CD4-positive, alpha-beta T cell treated with Interleukin-12 subunit alpha and Interleukin-12 subunit beta, for 1 hour (primary cell): Measurements from ENCODE around the gene CHST11.

Experiments used
- DNase-seq: peaks from one replicate; pipeline ENCODE4 v3.0.0-alpha.2; 2020

CHST11 gene

GRCh38 chr12:104750061-104750460 is 293.3 kb downstream of the CHST11 start:
- DNase-seq, result peak; percentile 13

- DNase-seq, result no peak
Measured at GRCh38 chr12:104751120-104751519, 294.4 kb downstream of the CHST11 start.

GRCh38 chr12:104751594-104751993 is 294.8 kb downstream of the CHST11 start:
- no peak for DNase-seq

GRCh38 chr12:104752016-104752415 is 295.3 kb downstream of the CHST11 start:
- DNase-seq, result no peak

GRCh38 chr12:104752881-104753280 is 296.1 kb downstream of the CHST11 start:
- DNase-seq, result no peak

- no peak for DNase-seq
Measured at GRCh38 chr12:104756901-104757300, 300.2 kb downstream of the CHST11 start.

GRCh38 chr12:104758771-104759170 is 302.0 kb downstream of the CHST11 start:
- no peak for DNase-seq

- DNase-seq, result no peak
Measured at GRCh38 chr12:104761091-104761490, 304.3 kb downstream of the CHST11 start.

- no peak for DNase-seq
Measured at GRCh38 chr12:104761611-104762010, 304.9 kb downstream of the CHST11 start.

- DNase-seq, result no peak
Measured at GRCh38 chr12:104763168-104763805, 306.5 kb downstream of the CHST11 start.

- peak; percentile 19 for DNase-seq
Measured at GRCh38 chr12:104764225-104765091, 307.7 kb downstream of the CHST11 start.

GRCh38 chr12:104767261-104767660 is 310.5 kb downstream of the CHST11 start:
- no peak for DNase-seq

- no peak for DNase-seq
Measured at GRCh38 chr12:104768033-104768432, 311.3 kb downstream of the CHST11 start.

- DNase-seq, result no peak
Measured at GRCh38 chr12:104769144-104769561, 312.4 kb downstream of the CHST11 start.

- DNase-seq, result no peak
Measured at GRCh38 chr12:104772336-104772735, 315.6 kb downstream of the CHST11 start.

GRCh38 chr12:104775731-104776231 is 319.0 kb downstream of the CHST11 start:
- DNase-seq, result no peak

GRCh38 chr12:104779134-104779533 is 322.4 kb downstream of the CHST11 start:
- DNase-seq, result no peak

GRCh38 chr12:104782296-104782695 is 325.5 kb downstream of the CHST11 start:
- no peak for DNase-seq

- no peak for DNase-seq
Measured at GRCh38 chr12:104784592-104784991, 327.8 kb downstream of the CHST11 start.

GRCh38 chr12:104785886-104786285 is 329.1 kb downstream of the CHST11 start:
- DNase-seq, result no peak

- no peak for DNase-seq
Measured at GRCh38 chr12:104786352-104786751, 329.6 kb downstream of the CHST11 start.

GRCh38 chr12:104788840-104789271 is 332.1 kb downstream of the CHST11 start:
- no peak for DNase-seq

GRCh38 chr12:104790296-104791125 is 333.8 kb downstream of the CHST11 start:
- peak; percentile 44 for DNase-seq
